Mammary epithelial cell (primary cell): ENCODE measurements around the gene SERPINE2.

Experiments used
- CTCF ChIP-seq, 2 donors: IDR thresholded peaks in 1 of 2; conservative IDR thresholded peaks in 1 of 2; 2 replicates each; pipeline ENCODE4 v1.5.1; 2011 to 2012; ENCODE audit warnings: inconsistent platforms in 2 of 2, low read length in 2 of 2, mild to moderate bottlenecking in 2 of 2, control low read depth in 1 of 2, low read depth in 1 of 2; ENCODE audit not compliant: insufficient read depth in 1 of 2; ENCODE audit errors: extremely low read depth in 1 of 2
- EZH2 ChIP-seq: IDR thresholded peaks from 2 replicates; pipeline ENCODE4 v1.6.1; 2012; ENCODE audit warnings: low read length, inconsistent platforms, borderline replicate concordance

DNA sequence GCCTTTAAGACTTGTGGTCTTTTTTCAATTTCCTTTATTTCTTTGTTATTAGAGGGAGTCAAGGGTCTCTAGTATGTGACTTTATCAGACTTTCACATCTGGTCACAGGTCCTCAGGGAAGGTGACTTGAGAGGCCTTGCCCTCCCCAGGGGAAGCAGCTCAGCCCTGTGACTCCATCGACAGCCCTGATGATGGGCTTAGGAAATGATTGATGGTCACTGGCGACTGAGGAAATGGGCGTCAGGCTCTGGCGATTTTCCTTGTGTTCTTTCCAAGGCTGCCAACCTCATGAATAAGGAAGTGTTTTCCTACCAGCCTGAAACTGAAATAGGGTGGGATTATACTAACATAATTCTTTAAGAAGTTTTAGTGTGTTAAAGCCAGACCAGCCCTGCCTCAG, 21.1 kb downstream of the SERPINE2 start:
- no peak for TF ChIP-seq CTCF (conservative IDR thresholded peaks at IDR 0.05 in 1 of 2, IDR thresholded peaks at IDR 0.05 in 1 of 2; ENCODE audit: extremely low read depth in 1 of 2, insufficient read depth in 1 of 2, low read depth in 1 of 2, low read length in 2 of 2)
- no peak for TF ChIP-seq EZH2
